Ascending aorta (tissue), 2 donors: ENCODE measurements around the gene LTK. TPM values are rescaled to one million over a fixed set of nuclear protein-coding genes. Genes with fewer than 3 reads are reported as not detected.
A peak's percentile ranks its signal among the peaks of the same experiment; 100 is the strongest.

ENCODE experiments used
- DNase-seq, 2 donors: peaks; one replicate each; pipeline ENCODE4 v3.0.0-alpha.2; 2019; ENCODE audit warnings: low spot score in 2 of 2
- H3K27ac ChIP-seq, 2 donors: fragments of 200-600 bp; sonication (generic); one replicate each; pipeline ENCODE4 v1.5.1; 2016 to 2017; ENCODE audit warnings: mild to moderate bottlenecking in 1 of 2
- H3K27me3 ChIP-seq: fragments of 200-600 bp; sonication (generic); one replicate; pipeline ENCODE4 v1.5.1; 2017
- H3K36me3 ChIP-seq, 2 donors: fragments of 200-600 bp; sonication (generic); one replicate each; pipeline ENCODE4 v1.5.1; 2016
- H3K4me1 ChIP-seq, 2 donors: fragments of 200-600 bp; sonication (generic); one replicate each; pipeline ENCODE4 v1.5.1; 2016 to 2017; ENCODE audit warnings: mild to moderate bottlenecking in 1 of 2
- H3K4me3 ChIP-seq, 2 donors: fragments of 200-600 bp; sonication (generic); one replicate each; pipeline ENCODE4 v1.5.1; 2016 to 2017; ENCODE audit warnings: mild to moderate bottlenecking in 1 of 2
- H3K9me3 ChIP-seq, 2 donors: fragments of 200-600 bp; sonication (generic); one replicate each; pipeline ENCODE4 v1.5.1; 2016
- CTCF ChIP-seq, 3 experiments: fragments of 200-600 bp in 2 of 3; fragments of 450-650 bp in 1 of 3; sonication (generic) in 2 of 3; IDR thresholded peaks; one replicate each; pipeline ENCODE4 v1.5.1; 2016 to 2019; ENCODE audit warnings: antibody characterized with exemption in 3 of 3, mild to moderate bottlenecking in 1 of 3, moderate library complexity in 1 of 3
- intact Hi-C: fragments of 100-400 bp; cut with DNase I; formaldehyde crosslinking; loops from one replicate; pipeline ENCODE4 v1.15.1; 2023
- total RNA-seq: library from RNA; depleted of rRNA; stranded (reverse); fragments of >200 nt; gene quantifications from one replicate; pipeline ENCODE4 v1.1.0, GENCODE V29; 2016

LTK gene
- total RNA-seq, 1 donor from 2014 or later = not detected

- H3K4me1 ChIP-seq = peaks cover 2 to 15% of the 10 kb centered on the region in 2 donors
- intact Hi-C loops = no loop called here
- H3K36me3 ChIP-seq = no peaks in the 10 kb centered on the region
- no peak for DNase-seq
- no peak overlapping the region for H3K27ac ChIP-seq
- peaks cover 8% of the 10 kb centered on the region for H3K27me3 ChIP-seq
- TF ChIP-seq CTCF (IDR thresholded peaks at IDR 0.05) = no peak
- H3K4me3 ChIP-seq = peak overlapping the region; percentile 47 to 50
- no peaks in the 10 kb centered on the region for H3K9me3 ChIP-seq
These were observed 11.5 kb downstream of the LTK start for GRCh38 chr15:41501931-41502794.

GRCh38 chr15:41501191-41501917 is 12.3 kb downstream of the LTK start:
- Histone ChIP-seq H3K36me3 (no peaks in the 10 kb centered on the region), H3K4me3 (peak overlapping the region; percentile 47 to 50), H3K27ac (no peak overlapping the region), H3K27me3 (peaks cover 8% of the 10 kb centered on the region), H3K9me3 (no peaks in the 10 kb centered on the region), H3K4me1 (peaks cover 2 to 15% of the 10 kb centered on the region in 2 donors)
- TF ChIP-seq CTCF (IDR thresholded peaks at IDR 0.05) = no peak
- no peak for DNase-seq
- intact Hi-C loops = no loop called here

GRCh38 chr15:41499109-41499851 is 14.3 kb downstream of the LTK start:
- no peak for TF ChIP-seq CTCF (IDR thresholded peaks at IDR 0.05)
- intact Hi-C loops = no loop called here
- Histone ChIP-seq H3K27ac (no peak overlapping the region), H3K4me3 (no peak overlapping the region), H3K36me3 (no peaks in the 10 kb centered on the region), H3K4me1 (peaks cover 6 to 27% of the 10 kb centered on the region in 2 donors), H3K27me3 (peaks cover 10% of the 10 kb centered on the region), H3K9me3 (no peaks in the 10 kb centered on the region)
- DNase-seq = no peak

GRCh38 chr15:41498657-41499056 is 15.0 kb downstream of the LTK start:
- H3K9me3 ChIP-seq = no peaks in the 10 kb centered on the region
- H3K27ac ChIP-seq = no peak overlapping the region
- no peak for DNase-seq
- intact Hi-C loops = no loop called here
- peaks cover 9 to 30% of the 10 kb centered on the region in 2 donors for H3K4me1 ChIP-seq
- TF ChIP-seq CTCF (IDR thresholded peaks at IDR 0.05) = no peak
- H3K27me3 ChIP-seq = peaks cover 13% of the 10 kb centered on the region
- H3K36me3 ChIP-seq = no peaks in the 10 kb centered on the region
- H3K4me3 ChIP-seq = no peak overlapping the region

GRCh38 chr15:41495736-41496599 is 17.7 kb downstream of the LTK start:
- H3K27me3 ChIP-seq = peaks cover 6% of the 10 kb centered on the region
- no peaks in the 10 kb centered on the region for H3K9me3 ChIP-seq
- no peaks in the 10 kb centered on the region for H3K36me3 ChIP-seq
- intact Hi-C loops = no loop called here
- DNase-seq = no peak
- TF ChIP-seq CTCF (IDR thresholded peaks at IDR 0.05) = no peak
- peak overlapping the region; percentile 80 to 87 for H3K4me3 ChIP-seq
- H3K27ac ChIP-seq = no peak overlapping the region
- peaks cover 12 to 25% of the 10 kb centered on the region in 2 donors for H3K4me1 ChIP-seq
